ENCODE measurements around the gene OR4E2.

GRCh38 chr14:21672116-21672515 is 18.5 kb downstream of the OR4E2 start:
- TF ChIP-seq, protein P1, sequence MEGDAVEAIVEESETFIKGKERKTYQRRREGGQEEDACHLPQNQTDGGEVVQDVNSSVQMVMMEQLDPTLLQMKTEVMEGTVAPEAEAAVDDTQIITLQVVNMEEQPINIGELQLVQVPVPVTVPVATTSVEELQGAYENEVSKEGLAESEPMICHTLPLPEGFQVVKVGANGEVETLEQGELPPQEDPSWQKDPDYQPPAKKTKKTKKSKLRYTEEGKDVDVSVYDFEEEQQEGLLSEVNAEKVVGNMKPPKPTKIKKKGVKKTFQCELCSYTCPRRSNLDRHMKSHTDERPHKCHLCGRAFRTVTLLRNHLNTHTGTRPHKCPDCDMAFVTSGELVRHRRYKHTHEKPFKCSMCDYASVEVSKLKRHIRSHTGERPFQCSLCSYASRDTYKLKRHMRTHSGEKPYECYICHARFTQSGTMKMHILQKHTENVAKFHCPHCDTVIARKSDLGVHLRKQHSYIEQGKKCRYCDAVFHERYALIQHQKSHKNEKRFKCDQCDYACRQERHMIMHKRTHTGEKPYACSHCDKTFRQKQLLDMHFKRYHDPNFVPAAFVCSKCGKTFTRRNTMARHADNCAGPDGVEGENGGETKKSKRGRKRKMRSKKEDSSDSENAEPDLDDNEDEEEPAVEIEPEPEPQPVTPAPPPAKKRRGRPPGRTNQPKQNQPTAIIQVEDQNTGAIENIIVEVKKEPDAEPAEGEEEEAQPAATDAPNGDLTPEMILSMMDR (IDR thresholded peaks at IDR 0.05), result no peak
- TF ChIP-seq POLR2A (IDR thresholded peaks at IDR 0.05), result no peak
